DOHH2 (cell line): ENCODE data around the gene ENTPD5.

Experiments
- H3F3A ChIP-seq: fragments of 200-600 bp; sonication (generic), shearing (Covaris generic); 2 replicates; pipeline ENCODE4 v1.6.0; 2016; ENCODE audit warnings: antibody characterized with exemption, mild to moderate bottlenecking; ENCODE audit not compliant: control insufficient read depth, insufficient read depth
- H3K27ac ChIP-seq: fragments of 200-600 bp; sonication (generic); 2 replicates; pipeline ENCODE4 v1.5.1; 2014; ENCODE audit warnings: low read depth, mild to moderate bottlenecking, low read length, moderate library complexity
- H3K27me3 ChIP-seq: fragments of 200-600 bp; sonication (generic); 2 replicates; pipeline ENCODE4 v1.6.1; 2014; ENCODE audit warnings: mild to moderate bottlenecking, low read length, mixed read lengths; ENCODE audit not compliant: control insufficient read depth
- H3K36me3 ChIP-seq: fragments of 200-600 bp; sonication (generic); 2 replicates; pipeline ENCODE4 v1.6.1; 2014; ENCODE audit warnings: mild to moderate bottlenecking, low read length, moderate library complexity, mixed read lengths; ENCODE audit not compliant: control insufficient read depth
- H3K4me1 ChIP-seq: fragments of 200-600 bp; sonication (generic); 2 replicates; pipeline ENCODE4 v1.6.1; 2014; ENCODE audit warnings: mild to moderate bottlenecking, low read length, mixed read lengths; ENCODE audit not compliant: control insufficient read depth
- H3K4me2 ChIP-seq: fragments of 200-600 bp; sonication (generic); 2 replicates; pipeline ENCODE4 v1.6.0; 2014; ENCODE audit warnings: mild to moderate bottlenecking, low read length, moderate library complexity
- H3K4me3 ChIP-seq: fragments of 200-600 bp; sonication (generic); 2 replicates; pipeline ENCODE4 v1.5.1; 2014; ENCODE audit warnings: mild to moderate bottlenecking, low read length, mixed read lengths
- H3K79me2 ChIP-seq: fragments of 200-600 bp; sonication (generic); 2 replicates; pipeline ENCODE4 v1.6.1; 2014; ENCODE audit warnings: mild to moderate bottlenecking, low read length, mixed read lengths; ENCODE audit not compliant: control insufficient read depth
- H3K9me2 ChIP-seq: fragments of 200-600 bp; sonication (generic); replicated peaks from 2 replicates; pipeline ENCODE4 v1.6.1; 2014; ENCODE audit warnings: mild to moderate bottlenecking, low read length, mixed read lengths; ENCODE audit not compliant: control insufficient read depth
- H3K9me3 ChIP-seq: fragments of 200-600 bp; sonication (generic); 2 replicates; pipeline ENCODE4 v1.6.1; 2014; ENCODE audit warnings: antibody characterized with exemption, low read length, mixed read lengths; ENCODE audit not compliant: control insufficient read depth, insufficient read depth
- H4K20me1 ChIP-seq: fragments of 200-600 bp; sonication (generic); 2 replicates; pipeline ENCODE4 v1.6.0; 2014; ENCODE audit warnings: low read depth, mild to moderate bottlenecking, antibody characterized with exemption, low read length, moderate library complexity; ENCODE audit not compliant: control insufficient read depth, insufficient read depth
- EZH2phosphoT487 ChIP-seq: fragments of 200-600 bp; sonication (generic); IDR thresholded peaks from 2 replicates; pipeline ENCODE4 v1.6.1; 2017; ENCODE audit warnings: borderline replicate concordance, mild to moderate bottlenecking, antibody characterized with exemption, low read length, moderate library complexity, mixed read lengths
- TF ChIP-seq, protein P1 (sequence below): fragments of 200-600 bp; sonication (generic); IDR thresholded peaks from one replicate; pipeline ENCODE4 v1.5.1; 2014; ENCODE audit warnings: antibody characterized with exemption, mild to moderate bottlenecking, low read depth, low read length; ENCODE audit not compliant: poor library complexity, severe bottlenecking

The ENTPD5 gene

DNA sequence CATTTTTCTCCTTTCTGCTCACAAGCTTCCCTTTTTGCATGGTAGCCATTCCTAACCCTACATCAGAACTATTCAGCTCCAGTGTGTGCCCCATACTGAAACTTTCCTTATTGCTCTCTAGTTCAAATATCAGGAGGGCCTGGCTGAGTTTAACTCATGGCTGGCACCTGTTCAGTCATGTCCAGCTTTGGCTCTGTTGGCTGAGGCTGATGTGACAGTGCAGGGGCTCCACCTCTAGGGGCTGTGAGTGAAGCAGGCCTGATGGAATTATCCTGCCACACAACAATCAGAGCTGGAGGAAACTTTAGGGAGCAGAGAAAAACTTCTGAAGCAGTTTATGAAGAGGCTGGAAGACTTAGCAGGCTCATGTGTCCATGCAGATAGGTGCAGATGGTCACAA is 60.5 kb downstream of the ENTPD5 start:
- H3K4me3 ChIP-seq = no peak overlapping the region
- no peaks in the 10 kb centered on the region for H3K27me3 ChIP-seq
- H3K27ac ChIP-seq = no peak overlapping the region
- no peak for TF ChIP-seq EZH2phosphoT487
- TF ChIP-seq, protein P1, sequence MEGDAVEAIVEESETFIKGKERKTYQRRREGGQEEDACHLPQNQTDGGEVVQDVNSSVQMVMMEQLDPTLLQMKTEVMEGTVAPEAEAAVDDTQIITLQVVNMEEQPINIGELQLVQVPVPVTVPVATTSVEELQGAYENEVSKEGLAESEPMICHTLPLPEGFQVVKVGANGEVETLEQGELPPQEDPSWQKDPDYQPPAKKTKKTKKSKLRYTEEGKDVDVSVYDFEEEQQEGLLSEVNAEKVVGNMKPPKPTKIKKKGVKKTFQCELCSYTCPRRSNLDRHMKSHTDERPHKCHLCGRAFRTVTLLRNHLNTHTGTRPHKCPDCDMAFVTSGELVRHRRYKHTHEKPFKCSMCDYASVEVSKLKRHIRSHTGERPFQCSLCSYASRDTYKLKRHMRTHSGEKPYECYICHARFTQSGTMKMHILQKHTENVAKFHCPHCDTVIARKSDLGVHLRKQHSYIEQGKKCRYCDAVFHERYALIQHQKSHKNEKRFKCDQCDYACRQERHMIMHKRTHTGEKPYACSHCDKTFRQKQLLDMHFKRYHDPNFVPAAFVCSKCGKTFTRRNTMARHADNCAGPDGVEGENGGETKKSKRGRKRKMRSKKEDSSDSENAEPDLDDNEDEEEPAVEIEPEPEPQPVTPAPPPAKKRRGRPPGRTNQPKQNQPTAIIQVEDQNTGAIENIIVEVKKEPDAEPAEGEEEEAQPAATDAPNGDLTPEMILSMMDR = no peak
- H3K4me1 ChIP-seq = no peaks in the 10 kb centered on the region
- no peaks in the 10 kb centered on the region for H3K9me2 ChIP-seq
- 0 out of 2 replicates have a peak, but pooled peaks cover 6% of the 10 kb centered on the region for H3F3A ChIP-seq
- H3K4me2 ChIP-seq = no peak overlapping the region
- no peaks in the 10 kb centered on the region for H3K9me3 ChIP-seq
- no peaks in the 10 kb centered on the region for H4K20me1 ChIP-seq
- H3K36me3 ChIP-seq = peaks cover 69% of the 10 kb centered on the region
- no peaks in the 10 kb centered on the region for H3K79me2 ChIP-seq

DNA sequence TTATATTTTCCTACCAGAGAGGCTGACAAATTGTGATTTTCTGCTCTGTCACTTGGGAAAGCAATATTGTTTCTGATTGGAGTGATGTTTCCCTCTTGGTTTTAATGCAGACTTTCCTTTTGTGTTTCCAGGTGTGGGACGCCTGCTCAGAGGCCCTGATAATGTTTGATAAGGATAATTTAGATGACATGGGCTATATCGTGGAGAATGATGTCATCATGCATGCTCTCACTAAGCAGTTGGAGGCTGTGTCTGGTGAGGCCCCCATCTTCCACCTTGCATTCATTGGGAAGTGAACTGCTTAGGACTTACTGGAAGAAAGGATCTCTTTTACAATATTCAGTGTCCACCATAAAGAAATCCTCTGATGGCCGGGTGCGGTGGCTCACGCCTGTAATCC is 63.4 kb downstream of the ENTPD5 start:
- Histone ChIP-seq H3K4me3 (no peak overlapping the region), H3K36me3 (peaks cover 51% of the 10 kb centered on the region), H4K20me1 (no peaks in the 10 kb centered on the region), H3K9me2 (no peaks in the 10 kb centered on the region), H3K9me3 (no peaks in the 10 kb centered on the region), H3F3A (no peaks in the 10 kb centered on the region), H3K4me1 (peaks cover 5% of the 10 kb centered on the region), H3K27me3 (no peaks in the 10 kb centered on the region), H3K27ac (no peak overlapping the region), H3K4me2 (no peak overlapping the region), H3K79me2 (peaks cover 7% of the 10 kb centered on the region)
- TF ChIP-seq EZH2phosphoT487 = no peak
- TF ChIP-seq, protein P1 = no peak

DNA sequence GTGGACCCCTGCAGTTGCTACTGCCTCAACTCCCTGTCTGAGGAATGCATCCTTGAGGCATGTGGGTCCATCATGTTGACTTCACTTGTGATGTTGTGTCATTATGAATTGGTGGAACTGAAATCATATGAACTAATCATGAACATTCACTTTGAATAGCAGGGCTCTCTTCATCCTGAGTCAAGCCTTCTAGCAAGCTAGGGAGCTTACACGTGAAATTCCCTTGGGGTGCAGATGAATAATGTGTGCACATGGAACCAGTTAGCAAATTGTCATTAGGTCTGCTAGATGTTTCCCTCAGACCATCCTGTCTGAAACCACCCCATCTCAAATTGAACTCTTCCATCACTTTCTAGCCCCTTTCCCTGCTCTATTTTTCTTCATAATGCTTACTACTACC is 65.4 kb downstream of the ENTPD5 start:
- no peak overlapping the region for H3K4me2 ChIP-seq

More for the DNA sequence above, 65.4 kb downstream of the ENTPD5 start:
- Histone ChIP-seq H3K9me3 (no peaks in the 10 kb centered on the region), H3K4me3 (no peak overlapping the region), H3K4me1 (peaks cover 6% of the 10 kb centered on the region), H3K36me3 (peaks cover 34% of the 10 kb centered on the region), H3K27ac (no peak overlapping the region), H3K79me2 (peaks cover 12% of the 10 kb centered on the region), H3K27me3 (no peaks in the 10 kb centered on the region), H4K20me1 (no peaks in the 10 kb centered on the region), H3K9me2 (no peaks in the 10 kb centered on the region), H3F3A (0 out of 2 replicates have a peak, but pooled peaks cover 2% of the 10 kb centered on the region)
- TF ChIP-seq, protein P1 = no peak
- TF ChIP-seq EZH2phosphoT487 = no peak
